Measurements from ENCODE around the gene FAM53A. TPM values are rescaled to one million over a fixed set of nuclear protein-coding genes. Genes with fewer than 3 reads are reported as not detected.

Gene FAM53A
- total RNA-seq, 1 donor from 2014 or later, result 10.5 TPM

- Mint-ChIP-seq H3K4me3 (no peak overlapping the region), H3K27ac (no peak overlapping the region), H3K27me3 (ENCODE audit: low read depth) (no peaks in the 10 kb centered on the region), H3K36me3 (no peaks in the 10 kb centered on the region), H3K4me1 (no peaks in the 10 kb centered on the region), H3K9me3 (no peaks in the 10 kb centered on the region)
- TF ChIP-seq, protein P1, sequence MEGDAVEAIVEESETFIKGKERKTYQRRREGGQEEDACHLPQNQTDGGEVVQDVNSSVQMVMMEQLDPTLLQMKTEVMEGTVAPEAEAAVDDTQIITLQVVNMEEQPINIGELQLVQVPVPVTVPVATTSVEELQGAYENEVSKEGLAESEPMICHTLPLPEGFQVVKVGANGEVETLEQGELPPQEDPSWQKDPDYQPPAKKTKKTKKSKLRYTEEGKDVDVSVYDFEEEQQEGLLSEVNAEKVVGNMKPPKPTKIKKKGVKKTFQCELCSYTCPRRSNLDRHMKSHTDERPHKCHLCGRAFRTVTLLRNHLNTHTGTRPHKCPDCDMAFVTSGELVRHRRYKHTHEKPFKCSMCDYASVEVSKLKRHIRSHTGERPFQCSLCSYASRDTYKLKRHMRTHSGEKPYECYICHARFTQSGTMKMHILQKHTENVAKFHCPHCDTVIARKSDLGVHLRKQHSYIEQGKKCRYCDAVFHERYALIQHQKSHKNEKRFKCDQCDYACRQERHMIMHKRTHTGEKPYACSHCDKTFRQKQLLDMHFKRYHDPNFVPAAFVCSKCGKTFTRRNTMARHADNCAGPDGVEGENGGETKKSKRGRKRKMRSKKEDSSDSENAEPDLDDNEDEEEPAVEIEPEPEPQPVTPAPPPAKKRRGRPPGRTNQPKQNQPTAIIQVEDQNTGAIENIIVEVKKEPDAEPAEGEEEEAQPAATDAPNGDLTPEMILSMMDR (IDR thresholded peaks at IDR 0.05; ENCODE audit: unreplicated experiment), result no peak
- no peak for DNase-seq (ENCODE audit: low spot score in 2 of 2, unreplicated experiment in 2 of 2)
These were observed 30.3 kb downstream of the FAM53A start for GRCh38 chr4:1653776-1654175.

DNA sequence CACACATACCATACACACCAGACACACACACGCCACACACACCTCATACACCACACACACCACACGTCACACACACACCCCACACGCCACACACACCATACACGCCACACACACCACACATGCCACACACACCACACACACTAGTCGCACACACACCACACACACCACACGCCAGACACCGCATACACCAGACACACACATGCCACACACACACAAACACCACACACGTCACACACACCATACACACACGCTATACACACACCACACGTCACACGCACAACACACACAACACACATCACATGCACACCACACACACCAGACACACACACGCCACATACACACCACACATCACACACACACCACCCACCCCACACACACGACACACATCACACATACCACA lies 32.0 kb downstream of the FAM53A start:
- TF ChIP-seq, protein P1 (IDR thresholded peaks at IDR 0.05; ENCODE audit: unreplicated experiment), result no peak
- Mint-ChIP-seq H3K4me3 (no peak overlapping the region), H3K27me3 (ENCODE audit: low read depth) (no peaks in the 10 kb centered on the region), H3K4me1 (no peaks in the 10 kb centered on the region), H3K27ac (no peak overlapping the region), H3K36me3 (peaks cover 2% of the 10 kb centered on the region), H3K9me3 (no peaks in the 10 kb centered on the region)
- no peak for DNase-seq (ENCODE audit: low spot score in 2 of 2, unreplicated experiment in 2 of 2)

DNA sequence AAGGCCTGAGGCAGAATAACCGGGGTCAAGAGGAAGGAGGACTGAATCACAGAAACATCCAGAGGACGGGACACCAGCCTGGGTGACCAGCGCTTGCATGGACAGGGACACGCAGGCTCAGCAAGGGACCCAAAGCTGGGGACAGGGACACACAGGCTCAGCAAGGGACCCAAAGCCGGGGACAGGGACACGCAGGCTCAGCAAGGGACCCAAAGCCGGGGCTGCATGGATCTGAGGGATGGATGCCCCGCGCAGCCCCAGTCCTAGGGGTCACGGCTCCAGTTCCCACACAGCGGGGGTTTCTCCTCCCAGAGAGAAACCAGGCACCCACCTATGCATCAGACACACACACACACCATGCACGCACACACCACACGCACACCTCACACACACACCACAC lies 32.5 kb downstream of the FAM53A start:
- Mint-ChIP-seq H3K36me3 (peaks cover 2% of the 10 kb centered on the region), H3K4me3 (no peak overlapping the region), H3K27ac (no peak overlapping the region), H3K9me3 (no peaks in the 10 kb centered on the region), H3K4me1 (no peaks in the 10 kb centered on the region), H3K27me3 (ENCODE audit: low read depth) (no peaks in the 10 kb centered on the region)
- TF ChIP-seq, protein P1 (IDR thresholded peaks at IDR 0.05; ENCODE audit: unreplicated experiment), result no peak
- DNase-seq (ENCODE audit: low spot score in 2 of 2, unreplicated experiment in 2 of 2), result no peak

DNA sequence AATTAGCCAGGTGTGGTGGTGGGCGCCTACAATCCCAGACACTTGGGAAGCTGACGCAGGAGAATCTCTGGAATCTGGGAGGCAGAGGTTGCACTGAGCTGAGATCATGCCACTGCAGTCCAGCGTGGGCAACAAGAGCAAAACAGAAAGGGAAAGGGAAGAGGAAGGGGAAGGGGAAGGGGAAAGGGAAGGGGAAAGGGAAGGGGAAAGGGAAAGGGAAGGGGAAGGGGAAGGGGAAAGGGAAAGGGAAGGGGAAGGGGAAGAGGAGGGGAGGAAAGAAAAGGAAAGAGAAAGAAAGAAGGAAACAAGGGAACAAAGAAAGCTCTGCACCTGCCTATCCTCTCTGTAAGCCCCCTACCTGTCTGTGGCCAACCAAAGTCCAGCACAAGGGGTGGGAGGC lies 35.2 kb downstream of the FAM53A start:
- TF ChIP-seq, protein P1 (IDR thresholded peaks at IDR 0.05; ENCODE audit: unreplicated experiment), result no peak
- no peak for DNase-seq (ENCODE audit: low spot score in 2 of 2, unreplicated experiment in 2 of 2)
- no peaks in the 10 kb centered on the region for H3K27me3 Mint-ChIP-seq (ENCODE audit: low read depth)
- H3K27ac Mint-ChIP-seq, result no peak overlapping the region
- H3K4me3 Mint-ChIP-seq, result no peak overlapping the region
- peaks cover 2% of the 10 kb centered on the region for H3K36me3 Mint-ChIP-seq
- H3K9me3 Mint-ChIP-seq, result no peaks in the 10 kb centered on the region
- peaks cover 14% of the 10 kb centered on the region for H3K4me1 Mint-ChIP-seq

GRCh38 chr4:1647432-1647831 lies 36.7 kb downstream of the FAM53A start:
- DNase-seq (ENCODE audit: low spot score in 2 of 2, unreplicated experiment in 2 of 2), result peak in 1 of 2 experiments; percentile 14
- Mint-ChIP-seq H3K36me3 (peaks cover 2% of the 10 kb centered on the region), H3K27me3 (ENCODE audit: low read depth) (no peaks in the 10 kb centered on the region), H3K9me3 (no peaks in the 10 kb centered on the region), H3K4me1 (peaks cover 14% of the 10 kb centered on the region), H3K4me3 (no peak overlapping the region), H3K27ac (no peak overlapping the region)
- TF ChIP-seq, protein P1 (IDR thresholded peaks at IDR 0.05; ENCODE audit: unreplicated experiment), result no peak

GRCh38 chr4:1646690-1647089 lies 37.4 kb downstream of the FAM53A start:
- Mint-ChIP-seq H3K27me3 (ENCODE audit: low read depth) (no peaks in the 10 kb centered on the region), H3K36me3 (peaks cover 2% of the 10 kb centered on the region), H3K4me1 (peaks cover 14% of the 10 kb centered on the region), H3K4me3 (no peak overlapping the region), H3K27ac (no peak overlapping the region), H3K9me3 (no peaks in the 10 kb centered on the region)
- TF ChIP-seq, protein P1 (IDR thresholded peaks at IDR 0.05; ENCODE audit: unreplicated experiment), result no peak
- peak in 1 of 2 experiments; percentile 10 for DNase-seq (ENCODE audit: low spot score in 2 of 2, unreplicated experiment in 2 of 2)

Data from mesothelial cell of epicardium (in vitro differentiated cells).